SK-N-MC (cell line): ENCODE measurements around the gene C3orf22.

ENCODE experiments used
- DNase-seq: peaks from one replicate; pipeline ENCODE4 v3.0.0-alpha.2; 2011; ENCODE audit warnings: low read depth, low spot score
- H3K27ac ChIP-seq: fragments of 200-600 bp; sonication (generic); 2 replicates; pipeline ENCODE4 v1.5.1; 2016; ENCODE audit warnings: mixed run types
- H3K36me3 ChIP-seq: fragments of 200-600 bp; sonication (generic); 2 replicates; pipeline ENCODE4 v1.6.1; 2017; ENCODE audit warnings: antibody characterized with exemption, low read length, mixed read lengths; ENCODE audit not compliant: insufficient read depth
- H3K4me3 ChIP-seq: fragments of 200-600 bp; sonication (generic); 2 replicates; pipeline ENCODE4 v1.5.1; 2016
- H3K9ac ChIP-seq: fragments of 200-600 bp; sonication (generic); 2 replicates; pipeline ENCODE4 v1.8.0; 2017; ENCODE audit warnings: mixed run types, mixed read lengths; ENCODE audit not compliant: insufficient read length
- H3K9me3 ChIP-seq: fragments of 200-600 bp; sonication (generic); 2 replicates; pipeline ENCODE4 v1.6.1; 2017; ENCODE audit warnings: low read depth, mild to moderate bottlenecking, antibody characterized with exemption, low read length, moderate library complexity, mixed read lengths
- EZH2 ChIP-seq: fragments of 200-600 bp; sonication (generic); IDR thresholded peaks from one replicate; pipeline ENCODE4 v1.6.1; 2017; ENCODE audit warnings: antibody characterized with exemption
- FOXP2 ChIP-seq: optimal IDR thresholded peaks from 2 replicates; pipeline ENCODE3; 2011; ENCODE audit warnings: mild to moderate bottlenecking, moderate library complexity; ENCODE audit not compliant: insufficient read depth; ENCODE audit errors: extremely low read length, control extremely low read depth
- POLR2AphosphoS5 ChIP-seq: IDR thresholded peaks from 2 replicates; pipeline ENCODE4 v1.6.1; 2012; ENCODE audit warnings: mild to moderate bottlenecking, low read depth, low read length, borderline replicate concordance

Gene C3orf22

DNA sequence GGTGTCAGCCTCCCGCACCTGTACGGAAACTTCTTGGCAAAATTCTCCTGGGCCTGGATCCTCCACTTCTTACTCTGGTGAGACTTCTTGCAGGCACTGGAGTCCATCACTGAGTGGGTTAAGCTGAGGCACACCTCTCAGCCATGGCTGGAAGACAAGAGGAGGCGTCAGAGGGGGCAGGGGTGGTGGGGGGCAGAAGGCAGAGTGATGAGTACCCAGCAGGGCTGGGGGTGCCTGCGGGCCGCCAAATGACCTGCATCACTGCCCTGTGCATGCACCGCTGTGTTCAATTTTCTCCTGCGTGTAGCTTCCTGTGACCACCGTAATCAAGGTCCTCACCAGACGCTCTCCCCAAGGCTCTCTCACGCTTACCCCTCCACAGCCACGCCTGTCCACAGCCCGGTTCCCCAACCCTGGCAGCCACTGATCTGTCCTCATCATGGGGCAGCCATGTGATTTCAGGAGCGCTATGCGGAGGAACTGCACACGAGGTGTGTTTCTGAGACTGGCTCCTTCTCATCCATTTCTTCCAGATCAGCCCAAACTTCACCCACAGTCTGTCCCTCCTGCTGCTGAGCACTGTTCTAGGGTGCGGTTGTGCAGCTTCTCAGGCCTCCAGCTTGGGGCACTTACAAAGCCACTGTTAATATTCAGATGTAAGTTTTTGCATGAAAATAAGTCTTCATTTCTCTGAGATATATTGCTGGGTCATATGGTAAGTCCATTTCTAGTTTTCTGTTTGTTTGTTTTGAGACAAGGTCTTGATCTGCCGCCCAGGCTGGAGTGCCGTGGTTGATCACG, 5.2 kb downstream of the C3orf22 start:
- no peak overlapping the region for H3K9ac ChIP-seq
- no peaks in the 10 kb centered on the region for H3K36me3 ChIP-seq
- no peak overlapping the region for H3K4me3 ChIP-seq
- no peaks in the 10 kb centered on the region for H3K9me3 ChIP-seq
- no peak for TF ChIP-seq EZH2
- TF ChIP-seq FOXP2: no peak
- TF ChIP-seq POLR2AphosphoS5: no peak
- H3K27ac ChIP-seq: no peak overlapping the region
- DNase-seq: no peak

DNA sequence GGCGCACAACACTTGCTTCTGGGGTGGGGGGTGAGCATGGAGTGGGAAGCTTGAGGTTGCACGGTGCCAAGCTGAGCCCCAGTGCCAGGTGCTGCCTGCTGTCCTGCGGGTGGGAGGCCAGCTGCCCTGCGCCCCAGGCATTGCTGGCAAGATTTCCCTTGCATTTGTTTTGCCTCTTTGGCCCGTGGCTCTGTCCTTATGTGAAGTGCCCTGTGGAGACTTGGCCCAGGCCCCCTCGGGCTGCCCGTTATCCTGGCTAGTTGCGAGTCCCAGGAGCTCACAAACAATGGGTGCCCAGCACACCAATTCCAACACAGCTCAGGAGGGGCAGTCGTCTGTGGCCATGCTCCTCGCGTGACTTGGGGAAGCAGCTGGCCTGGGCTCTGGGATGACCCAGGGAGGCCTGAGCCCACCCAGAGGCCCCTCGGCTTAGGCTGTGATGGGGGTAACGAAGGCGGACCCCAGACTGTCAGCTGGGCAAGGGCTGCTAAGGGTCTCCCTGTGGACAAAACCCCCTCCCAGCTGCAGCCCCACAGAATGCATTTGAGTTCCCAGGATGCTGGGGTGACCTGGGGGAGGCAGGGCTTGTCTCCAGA, 5.9 kb downstream of the C3orf22 start:
- H3K9me3 ChIP-seq: no peaks in the 10 kb centered on the region
- no peak overlapping the region for H3K4me3 ChIP-seq
- TF ChIP-seq POLR2AphosphoS5 (no peak), FOXP2 (no peak), EZH2 (no peak)
- H3K27ac ChIP-seq: no peak overlapping the region
- DNase-seq: no peak
- H3K9ac ChIP-seq: no peak overlapping the region
- no peaks in the 10 kb centered on the region for H3K36me3 ChIP-seq

DNA sequence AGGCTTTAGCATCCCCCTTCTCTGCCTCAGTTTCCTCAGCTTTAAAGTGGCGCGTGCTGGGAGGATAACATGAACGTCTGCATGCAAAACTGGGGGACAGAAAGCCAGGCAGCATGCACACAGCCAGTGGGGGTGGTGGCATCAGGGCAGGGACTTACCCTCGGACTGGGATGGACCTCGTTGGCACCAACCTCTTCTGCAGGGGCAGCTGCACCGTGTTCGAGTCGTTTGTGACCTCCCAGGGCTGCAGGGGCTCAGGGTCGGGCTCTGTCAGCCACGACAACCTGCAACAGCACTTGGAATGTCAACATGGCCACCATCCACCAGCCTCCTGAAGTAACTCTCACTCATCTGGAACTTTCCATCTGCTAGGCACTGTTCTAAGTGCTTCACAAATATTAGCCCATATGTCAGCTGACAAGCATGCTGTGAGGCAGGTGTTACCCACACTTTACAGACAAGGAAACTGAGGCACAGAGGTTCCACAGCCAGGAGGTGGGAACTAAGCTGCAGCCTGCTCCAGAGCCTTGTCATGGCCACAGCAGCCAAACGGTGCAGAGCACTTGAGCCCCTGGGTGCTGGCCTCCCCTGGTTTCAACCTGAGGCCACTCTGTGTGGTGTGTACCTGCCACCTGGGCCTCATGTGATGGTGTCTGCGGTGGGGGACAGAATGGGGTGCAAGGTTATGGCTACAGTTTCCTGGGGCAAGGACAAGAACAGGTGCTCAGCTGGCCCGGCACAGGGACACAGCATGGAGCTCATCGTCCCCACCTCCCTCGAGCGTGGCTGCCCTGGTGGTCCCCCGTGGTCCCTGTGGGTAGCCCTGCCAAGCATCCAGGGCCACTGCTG, 6.7 kb downstream of the C3orf22 start:
- no peak for DNase-seq
- Histone ChIP-seq H3K9ac (no peak overlapping the region), H3K9me3 (no peaks in the 10 kb centered on the region), H3K36me3 (no peaks in the 10 kb centered on the region), H3K4me3 (no peak overlapping the region), H3K27ac (no peak overlapping the region)
- no peak for TF ChIP-seq EZH2
- no peak for TF ChIP-seq POLR2AphosphoS5
- no peak for TF ChIP-seq FOXP2

DNA sequence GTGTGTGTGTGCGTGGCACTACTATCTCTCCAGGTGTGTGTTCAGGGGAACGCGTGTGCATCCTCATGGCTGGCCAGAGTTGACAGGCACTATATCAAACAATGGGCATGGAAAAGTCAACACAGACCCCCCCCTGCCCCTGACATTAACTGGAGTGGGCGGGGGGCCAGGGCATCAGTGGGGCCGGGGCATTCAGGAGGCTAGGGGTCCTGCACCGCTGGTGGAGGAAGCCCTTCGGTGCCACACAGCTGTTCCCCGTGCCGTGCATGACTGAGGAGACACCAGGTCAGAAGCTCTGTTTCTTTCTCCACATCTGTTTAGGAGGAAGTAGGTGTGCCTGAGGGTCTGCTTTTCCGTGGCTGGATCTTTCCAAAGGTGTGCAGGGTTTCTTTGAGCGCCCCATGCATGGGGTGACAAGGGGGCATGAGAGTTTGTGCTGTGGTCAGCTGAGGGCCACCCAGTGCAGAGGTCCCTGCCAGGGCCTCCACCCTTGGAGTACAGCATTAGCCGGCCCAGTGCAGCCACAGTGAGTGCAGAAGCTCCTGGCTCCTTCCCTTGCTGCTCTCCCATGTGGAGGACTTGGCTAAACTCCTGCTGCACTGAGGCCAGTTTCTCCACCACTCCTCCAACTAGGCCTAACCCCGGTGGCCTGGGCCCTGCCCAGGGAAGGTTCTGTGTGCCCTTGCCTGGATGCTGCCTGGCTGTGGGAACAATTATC, 7.5 kb downstream of the C3orf22 start:
- Histone ChIP-seq H3K36me3 (no peaks in the 10 kb centered on the region), H3K4me3 (no peak overlapping the region), H3K9me3 (no peaks in the 10 kb centered on the region), H3K27ac (no peak overlapping the region), H3K9ac (no peak overlapping the region)
- DNase-seq: no peak
- TF ChIP-seq EZH2: no peak
- no peak for TF ChIP-seq POLR2AphosphoS5
- no peak for TF ChIP-seq FOXP2

DNA sequence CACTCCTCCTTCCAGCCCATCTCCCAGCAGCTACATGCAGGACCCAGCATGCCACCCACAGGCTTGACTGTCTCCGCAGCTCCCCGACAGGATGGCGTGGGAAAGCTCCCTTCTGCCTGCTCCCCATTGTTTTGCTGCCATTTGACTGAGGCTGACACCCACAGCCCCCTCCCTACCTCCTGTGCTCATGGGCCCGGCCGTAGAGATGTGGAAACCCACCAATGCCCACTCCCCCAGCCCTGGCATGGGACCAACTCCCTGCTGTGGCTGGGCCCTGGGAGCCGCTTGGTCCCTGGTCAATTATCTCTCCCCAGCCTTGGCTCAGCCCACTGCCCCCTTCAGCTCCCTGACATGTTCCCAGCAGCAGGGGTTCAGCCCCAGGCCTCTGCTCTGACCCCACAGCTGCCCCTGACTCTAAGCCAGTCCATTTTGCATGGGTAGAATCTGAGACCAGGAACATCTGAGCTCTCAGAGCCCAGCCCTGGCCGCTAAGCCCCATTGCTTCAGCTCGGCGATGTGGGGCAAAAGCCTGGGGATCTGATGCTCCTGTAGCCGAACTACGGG, 8.2 kb downstream of the C3orf22 start:
- DNase-seq: no peak
- TF ChIP-seq EZH2: no peak
- TF ChIP-seq POLR2AphosphoS5: no peak
- TF ChIP-seq FOXP2: no peak
- H3K9me3 ChIP-seq: no peaks in the 10 kb centered on the region
- no peak overlapping the region for H3K4me3 ChIP-seq
- H3K9ac ChIP-seq: no peak overlapping the region
- H3K36me3 ChIP-seq: no peaks in the 10 kb centered on the region
- no peak overlapping the region for H3K27ac ChIP-seq

DNA sequence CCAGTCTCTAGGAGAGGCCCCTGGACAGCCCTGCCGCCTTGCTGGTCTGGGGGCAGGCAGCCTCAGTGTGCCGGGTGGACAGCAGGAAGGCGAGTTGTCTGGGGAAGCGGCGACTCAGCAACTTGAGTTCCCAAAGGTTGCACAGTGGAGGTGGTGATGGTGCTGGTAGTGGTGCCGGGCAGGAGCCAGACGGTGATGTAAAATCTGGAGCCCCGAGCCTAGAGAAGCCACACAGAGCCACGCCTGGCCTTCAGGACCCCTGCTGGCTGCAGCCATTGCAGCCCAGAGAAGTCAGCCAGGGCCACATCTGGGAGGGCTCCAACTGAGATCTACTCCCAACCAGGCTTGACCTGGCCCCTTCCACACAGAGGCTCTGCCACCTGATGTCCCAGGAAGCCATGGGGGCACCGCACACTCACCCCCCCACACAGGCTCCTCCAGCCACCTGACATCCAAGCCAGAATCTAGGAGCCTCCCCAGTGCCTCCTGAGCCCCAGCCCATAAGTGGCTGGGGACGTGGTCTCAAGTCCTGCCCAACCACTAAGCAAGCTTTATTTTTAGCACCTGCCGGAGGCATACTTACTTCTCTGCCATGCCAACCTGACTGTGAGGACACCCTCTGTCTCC, 8.8 kb downstream of the C3orf22 start:
- no peak for DNase-seq
- Histone ChIP-seq H3K9me3 (no peaks in the 10 kb centered on the region), H3K4me3 (no peak overlapping the region), H3K27ac (no peak overlapping the region), H3K9ac (no peak overlapping the region), H3K36me3 (no peaks in the 10 kb centered on the region)
- TF ChIP-seq POLR2AphosphoS5: no peak
- TF ChIP-seq EZH2: no peak
- TF ChIP-seq FOXP2: no peak
